Measurements from ENCODE around the gene CUX1. TPM values are rescaled to one million over a fixed set of nuclear protein-coding genes. Genes with fewer than 3 reads are reported as not detected.

Gene CUX1
- total and polyA plus RNA-seq, 10 of the 15 experiments (the other 5 are each of a cell fraction or from before 2014, with no cell fraction given), result 6.1 to 48.6 (median 25.9) TPM

DNA sequence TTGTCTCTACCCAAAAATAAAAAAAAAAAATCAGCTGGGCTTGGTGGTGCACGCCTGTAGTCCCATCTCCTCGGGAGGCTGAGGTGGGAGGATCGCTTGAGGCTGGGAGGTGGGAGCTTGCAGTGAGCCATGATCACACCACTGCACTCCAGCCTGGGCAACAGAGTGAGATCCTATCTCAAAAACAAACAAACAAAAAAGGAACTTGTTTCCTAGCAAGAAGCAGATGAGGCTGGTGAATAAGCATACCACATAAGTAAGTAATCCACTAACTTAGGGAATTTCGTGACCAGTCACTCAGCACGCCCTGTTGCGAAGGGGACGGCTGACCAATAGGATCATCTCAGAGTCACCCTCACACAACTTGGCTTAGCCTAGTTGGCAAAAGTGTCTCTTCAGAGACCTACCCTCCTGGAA, 64.6 kb downstream of the CUX1 start:
- no peak for TF ChIP-seq BHLHE40 (IDR thresholded peaks at IDR 0.05; ENCODE audit: borderline replicate concordance in 1 of 2, low read depth in 2 of 2, low read length in 1 of 2)
- no peak for TF ChIP-seq JUNB (IDR thresholded peaks at IDR 0.05)
- no peak for TF ChIP-seq DPF2 (IDR thresholded peaks at IDR 0.05)
- no peak for TF ChIP-seq YY1 (IDR thresholded peaks at IDR 0.05; ENCODE audit: low read depth, low read length)
- no peak for TF ChIP-seq PAX8 (IDR thresholded peaks at IDR 0.05)
- no peak for TF ChIP-seq RAD21 (IDR thresholded peaks at IDR 0.05; ENCODE audit: insufficient read depth, low read depth, low read length)
- TF ChIP-seq PML (IDR thresholded peaks at IDR 0.05; ENCODE audit: low read length), result no peak
- no peak overlapping the region for H3K4me3 ChIP-seq
- SMC1A ChIA-PET (ENCODE audit: uncharacterized antibody, unreplicated experiment), result interaction anchor here (0.5 to 1.1 kb wide), 2 partner anchors 137 to 249 kb away, joined by 3 read pairs; no protein-coding TSS in a partner anchor
- H4K20me1 ChIP-seq (ENCODE audit: control insufficient read depth, insufficient read depth), result no peaks in the 10 kb centered on the region
- in situ Hi-C loops (cut with MboI) (no loop called here), intact Hi-C loops (cut with micrococcal nuclease; ENCODE audit: unreplicated experiment) (no loop called here)
- BruUV-seq (replicated peaks), result no TSS peak
- no peak overlapping the region for H2AFZ ChIP-seq (ENCODE audit: control insufficient read depth, low read depth, low read length)
- FAIRE-seq, result no peak
- H3K27me3 ChIP-seq (replicated peaks in 1 of 2; ENCODE audit: control insufficient read depth in 2 of 2, insufficient read depth in 2 of 2, low read length in 1 of 2), result no peaks in the 10 kb centered on the region
- no peak overlapping the region for H3K9ac ChIP-seq (ENCODE audit: control insufficient read depth, insufficient read depth, low read length)
- POLR2A ChIA-PET, result no interaction called here
- peaks cover 31% of the 10 kb centered on the region for H3K79me2 ChIP-seq (ENCODE audit: control insufficient read depth, insufficient read depth, low read length)
- no peak overlapping the region for H3K4me2 ChIP-seq (ENCODE audit: control insufficient read depth, insufficient read depth)
- no peaks in the 10 kb centered on the region for H3K9me3 ChIP-seq (replicated peaks; ENCODE audit: control insufficient read depth, insufficient read depth, low read length)
- CTCF ChIA-PET, result no interaction called here
- H3K27ac ChIP-seq (ENCODE audit: control insufficient read depth, insufficient read depth), result no peak overlapping the region
- WGBS (ENCODE audit: insufficient coverage, insufficient replicate concordance, low lambda C conversion rate, missing lambda C conversion rate), result 98% methylated on average over 7 of the region's 7 CpGs
- ATAC-seq, result no peak
- peaks cover 26% of the 10 kb centered on the region for H3K4me1 ChIP-seq (ENCODE audit: control insufficient read depth, insufficient read depth, low read length)
- H3K36me3 ChIP-seq (ENCODE audit: control insufficient read depth in 2 of 2, insufficient read depth in 2 of 2, low read length in 1 of 2), result peaks cover 0 to 1% of the 10 kb centered on the region in 2 experiments; a peak in 1 of 4 replicates
- RAD21 ChIA-PET (ENCODE audit: unreplicated experiment), result interaction anchor here (0.6 kb wide), 1 partner anchor 26 kb away, joined by 7 read pairs; no protein-coding TSS in a partner anchor
- DNase-seq (ENCODE audit: low read depth, low spot score), result no peak
